Measurements from ENCODE around the gene IP6K2.

Gene IP6K2

GRCh38 chr3:48661501-48662144, 55.4 kb downstream of the IP6K2 start:
- peak overlapping the region; percentile 65 to 98 (median 86) for H3K4me2 ChIP-seq
- peak overlapping the region; percentile 39 to 72 (median 57); a peak in 19 of 20 replicates for H3K4me3 ChIP-seq
- peaks cover 5 to 24% (median 21%) of the 10 kb centered on the region in 10 experiments; a peak in 19 of 20 replicates for H3K4me1 ChIP-seq
- H4K20me1 ChIP-seq = peaks cover 0 to 22% (median 8%) of the 10 kb centered on the region in 11 experiments; a peak in 12 of 22 replicates
- no peak overlapping the region for H3K27ac ChIP-seq
- peaks cover 16 to 24% (median 21%) of the 10 kb centered on the region in 11 experiments for H3K9me3 ChIP-seq (replicated peaks in 1 of 11)
- peaks cover 0 to 11% (median 4%) of the 10 kb centered on the region in 11 experiments; a peak in 6 of 22 replicates for H3K27me3 ChIP-seq
- TF ChIP-seq Cebpa-rat (IDR thresholded peaks at IDR 0.05) = no peak
- H3K36me3 ChIP-seq = peaks cover 0 to 17% (median 12%) of the 10 kb centered on the region in 11 experiments; a peak in 10 of 22 replicates
- peak overlapping the region in 4 of 11 experiments; percentile 1 to 60 (median 40); a peak in 3 of 22 replicates for H3K9ac ChIP-seq

- H3K27ac ChIP-seq = no peak overlapping the region
- peaks cover 0 to 22% (median 8%) of the 10 kb centered on the region in 11 experiments; a peak in 12 of 22 replicates for H4K20me1 ChIP-seq
- H3K36me3 ChIP-seq = peaks cover 0 to 17% (median 12%) of the 10 kb centered on the region in 11 experiments; a peak in 10 of 22 replicates
- 0 out of 22 replicates have a peak overlapping the region, but pooled peaks of 1 of the 11 experiments have one; percentile 1 for H3K9ac ChIP-seq
- peaks cover 0 to 18% (median 5%) of the 10 kb centered on the region in 11 experiments; a peak in 7 of 22 replicates for H3K27me3 ChIP-seq
- peaks cover 5 to 29% (median 27%) of the 10 kb centered on the region in 10 experiments; a peak in 19 of 20 replicates for H3K4me1 ChIP-seq
- H3K4me2 ChIP-seq = peak overlapping the region; percentile 65 to 98 (median 86)
- no peak for TF ChIP-seq Cebpa-rat (IDR thresholded peaks at IDR 0.05)
- H3K4me3 ChIP-seq = peak overlapping the region; percentile 39 to 72 (median 57); a peak in 17 of 20 replicates
- H3K9me3 ChIP-seq (replicated peaks in 1 of 11) = peaks cover 16 to 24% (median 21%) of the 10 kb centered on the region in 11 experiments
Measured at GRCh38 chr3:48660800-48661400, 56.1 kb downstream of the IP6K2 start.

- peak overlapping the region in 7 of 11 experiments; percentile 4 to 57 (median 51); a peak in 8 of 22 replicates for H3K27ac ChIP-seq
- peak overlapping the region; percentile 58 to 75 (median 65); a peak in 19 of 20 replicates for H3K4me3 ChIP-seq
- no peak for TF ChIP-seq Cebpa-rat (IDR thresholded peaks at IDR 0.05)
- H3K36me3 ChIP-seq = no peaks in the 10 kb centered on the region
- H3K27me3 ChIP-seq = peaks cover 0 to 24% (median 5%) of the 10 kb centered on the region in 11 experiments; a peak in 8 of 22 replicates
- peaks cover 5 to 37% (median 27%) of the 10 kb centered on the region in 10 experiments; a peak in 19 of 20 replicates for H3K4me1 ChIP-seq
- peaks cover 0 to 35% (median 8%) of the 10 kb centered on the region in 11 experiments; a peak in 13 of 22 replicates for H4K20me1 ChIP-seq
- peak overlapping the region; percentile 82 to 95 (median 92) for H3K4me2 ChIP-seq
- no peaks in the 10 kb centered on the region for H3K9me3 ChIP-seq (replicated peaks in 1 of 11)
- peak overlapping the region in 9 of 11 experiments; percentile 37 to 74 (median 65); a peak in 15 of 22 replicates for H3K9ac ChIP-seq
Measured at GRCh38 chr3:48656841-48657281, 60.2 kb downstream of the IP6K2 start.

- H3K27ac ChIP-seq = peak overlapping the region in 8 of 11 experiments; percentile 4 to 57 (median 40); a peak in 11 of 22 replicates
- peaks cover 0 to 24% (median 5%) of the 10 kb centered on the region in 11 experiments; a peak in 8 of 22 replicates for H3K27me3 ChIP-seq
- H3K9me3 ChIP-seq (replicated peaks in 1 of 11) = no peaks in the 10 kb centered on the region
- H3K36me3 ChIP-seq = no peaks in the 10 kb centered on the region
- H3K4me1 ChIP-seq = peaks cover 2 to 33% (median 23%) of the 10 kb centered on the region in 10 experiments; a peak in 19 of 20 replicates
- TF ChIP-seq Cebpa-rat (IDR thresholded peaks at IDR 0.05) = no peak
- H4K20me1 ChIP-seq = peaks cover 0 to 33% (median 6%) of the 10 kb centered on the region in 11 experiments; a peak in 13 of 22 replicates
- peak overlapping the region; percentile 82 to 95 (median 92) for H3K4me2 ChIP-seq
- peak overlapping the region; percentile 58 to 75 (median 65) for H3K4me3 ChIP-seq
- H3K9ac ChIP-seq = peak overlapping the region; percentile 33 to 74 (median 65); a peak in 21 of 22 replicates
Measured at GRCh38 chr3:48656061-48656840, 60.8 kb downstream of the IP6K2 start.

- no peaks in the 10 kb centered on the region for H3K36me3 ChIP-seq
- peaks cover 0 to 27% (median 18%) of the 10 kb centered on the region in 10 experiments; a peak in 19 of 20 replicates for H3K4me1 ChIP-seq
- H3K4me3 ChIP-seq = peak overlapping the region in 9 of 10 experiments; percentile 58 to 75 (median 65); a peak in 17 of 20 replicates
- H3K9ac ChIP-seq = peak overlapping the region in 4 of 11 experiments; percentile 62 to 74 (median 65); a peak in 6 of 22 replicates
- H3K27me3 ChIP-seq = peaks cover 0 to 24% (median 5%) of the 10 kb centered on the region in 11 experiments; a peak in 8 of 22 replicates
- no peak for TF ChIP-seq Cebpa-rat (IDR thresholded peaks at IDR 0.05)
- H3K27ac ChIP-seq = no peak overlapping the region; a peak in 1 of 22 replicates
- H3K4me2 ChIP-seq = peak overlapping the region; percentile 82 to 95 (median 92)
- peaks cover 0 to 26% (median 2%) of the 10 kb centered on the region in 11 experiments; a peak in 7 of 22 replicates for H4K20me1 ChIP-seq
- H3K9me3 ChIP-seq (replicated peaks in 1 of 11) = no peaks in the 10 kb centered on the region
Measured at GRCh38 chr3:48655606-48656005, 61.4 kb downstream of the IP6K2 start.

- Histone ChIP-seq H4K20me1 (peaks cover 0 to 21% (median 0%) of the 10 kb centered on the region in 11 experiments; a peak in 4 of 22 replicates), H3K27me3 (peaks cover 0 to 24% (median 5%) of the 10 kb centered on the region in 11 experiments; a peak in 8 of 22 replicates), H3K27ac (no peak overlapping the region), H3K4me3 (peak overlapping the region in 1 of 10 experiments; percentile 63; a peak in 1 of 20 replicates), H3K9me3 (replicated peaks in 1 of 11) (no peaks in the 10 kb centered on the region), H3K36me3 (no peaks in the 10 kb centered on the region), H3K4me2 (peak overlapping the region; percentile 82 to 95 (median 92); a peak in 20 of 22 replicates), H3K9ac (no peak overlapping the region), H3K4me1 (peaks cover 0 to 27% (median 18%) of the 10 kb centered on the region in 10 experiments; a peak in 19 of 20 replicates)
- TF ChIP-seq Cebpa-rat (IDR thresholded peaks at IDR 0.05) = no peak
Measured at GRCh38 chr3:48655063-48655462, 62.0 kb downstream of the IP6K2 start.

- Histone ChIP-seq H3K4me1 (peaks cover 0 to 27% (median 18%) of the 10 kb centered on the region in 10 experiments; a peak in 19 of 20 replicates), H4K20me1 (peaks cover 0 to 18% (median 0%) of the 10 kb centered on the region in 11 experiments; a peak in 2 of 22 replicates), H3K9ac (no peak overlapping the region), H3K9me3 (replicated peaks in 1 of 11) (no peaks in the 10 kb centered on the region), H3K4me2 (no peak overlapping the region), H3K4me3 (no peak overlapping the region), H3K36me3 (no peaks in the 10 kb centered on the region), H3K27me3 (peaks cover 0 to 24% (median 5%) of the 10 kb centered on the region in 11 experiments; a peak in 8 of 22 replicates), H3K27ac (no peak overlapping the region)
- no peak for TF ChIP-seq Cebpa-rat (IDR thresholded peaks at IDR 0.05)
Measured at GRCh38 chr3:48652923-48653715, 63.9 kb downstream of the IP6K2 start.

All from BLaER1 treated with 17β-estradiol and CSF1 and Interleukin-3, amounts not matched to agents 10 nM and 100 nM (cell line).